Measurements from ENCODE around the gene ABCG1. TPM values are rescaled to one million over a fixed set of nuclear protein-coding genes. Genes with fewer than 3 reads are reported as not detected.

Gene ABCG1
- total and polyA plus RNA-seq, 2 donors (not counting 1 experiment from before 2014, with no cell fraction given), result under 0.01 to 0.12 TPM

GRCh38 chr21:42223826-42224575, 5.1 kb downstream of the ABCG1 start:
- Histone ChIP-seq H3K4me3 (replicated peaks in 1 of 4; ENCODE audit: control extremely low read depth in 1 of 4, insufficient read depth in 1 of 4, low read depth in 3 of 4, low read length in 4 of 4) (no peak overlapping the region), H3K9me3 (ENCODE audit: control insufficient read depth, insufficient read depth, low read depth, low read length) (no peaks in the 10 kb centered on the region), H3K27ac (ENCODE audit: insufficient read depth, low read length) (no peak overlapping the region), H3K4me1 (ENCODE audit: control insufficient read depth, extremely low read depth, insufficient read depth, low read length) (peaks cover 5% of the 10 kb centered on the region), H3K9ac (ENCODE audit: insufficient read depth, low read length) (no peak overlapping the region), H2AFZ (ENCODE audit: low read length) (no peak overlapping the region), H3K27me3 (ENCODE audit: control insufficient read depth, insufficient read depth, low read length) (peaks cover 8% of the 10 kb centered on the region), H3K36me3 (ENCODE audit: control insufficient read depth, insufficient read depth, low read length) (no peaks in the 10 kb centered on the region), H3K4me2 (ENCODE audit: extremely low read depth, insufficient read depth, low read length) (no peak overlapping the region), H4K20me1 (ENCODE audit: control insufficient read depth, extremely low read depth, insufficient read depth, low read length) (no peaks in the 10 kb centered on the region), H3K79me2 (ENCODE audit: control insufficient read depth, insufficient read depth, low read length) (no peaks in the 10 kb centered on the region)
- no peak for TF ChIP-seq CTCF (conservative IDR thresholded peaks at IDR 0.05 in 1 of 2, IDR thresholded peaks at IDR 0.05 in 1 of 2; ENCODE audit: low read depth in 1 of 2, low read length in 2 of 2)
- no peak for TF ChIP-seq EZH2 (IDR thresholded peaks at IDR 0.05; ENCODE audit: low read length, missing control alignments)
- DNase-seq (ENCODE audit: low read depth in 2 of 2), result no peak

GRCh38 chr21:42225042-42225441, 6.1 kb downstream of the ABCG1 start:
- Histone ChIP-seq H3K4me2 (ENCODE audit: extremely low read depth, insufficient read depth, low read length) (no peak overlapping the region), H3K27me3 (ENCODE audit: control insufficient read depth, insufficient read depth, low read length) (peaks cover 2% of the 10 kb centered on the region), H2AFZ (ENCODE audit: low read length) (no peak overlapping the region), H3K79me2 (ENCODE audit: control insufficient read depth, insufficient read depth, low read length) (no peaks in the 10 kb centered on the region), H3K27ac (ENCODE audit: insufficient read depth, low read length) (no peak overlapping the region), H3K9ac (ENCODE audit: insufficient read depth, low read length) (no peak overlapping the region), H3K9me3 (ENCODE audit: control insufficient read depth, insufficient read depth, low read depth, low read length) (no peaks in the 10 kb centered on the region), H3K36me3 (ENCODE audit: control insufficient read depth, insufficient read depth, low read length) (no peaks in the 10 kb centered on the region), H4K20me1 (ENCODE audit: control insufficient read depth, extremely low read depth, insufficient read depth, low read length) (no peaks in the 10 kb centered on the region), H3K4me3 (replicated peaks in 1 of 4; ENCODE audit: control extremely low read depth in 1 of 4, insufficient read depth in 1 of 4, low read depth in 3 of 4, low read length in 4 of 4) (no peak overlapping the region), H3K4me1 (ENCODE audit: control insufficient read depth, extremely low read depth, insufficient read depth, low read length) (peaks cover 5% of the 10 kb centered on the region)
- no peak for DNase-seq (ENCODE audit: low read depth in 2 of 2)
- no peak for TF ChIP-seq EZH2 (IDR thresholded peaks at IDR 0.05; ENCODE audit: low read length, missing control alignments)
- TF ChIP-seq CTCF (conservative IDR thresholded peaks at IDR 0.05 in 1 of 2, IDR thresholded peaks at IDR 0.05 in 1 of 2; ENCODE audit: low read depth in 1 of 2, low read length in 2 of 2), result no peak

- no peak for DNase-seq (ENCODE audit: low read depth in 2 of 2)
- H3K27ac ChIP-seq (ENCODE audit: insufficient read depth, low read length), result no peak overlapping the region
- H3K79me2 ChIP-seq (ENCODE audit: control insufficient read depth, insufficient read depth, low read length), result no peaks in the 10 kb centered on the region
- no peaks in the 10 kb centered on the region for H3K36me3 ChIP-seq (ENCODE audit: control insufficient read depth, insufficient read depth, low read length)
- H2AFZ ChIP-seq (ENCODE audit: low read length), result no peak overlapping the region
- H3K4me2 ChIP-seq (ENCODE audit: extremely low read depth, insufficient read depth, low read length), result no peak overlapping the region
- TF ChIP-seq EZH2 (IDR thresholded peaks at IDR 0.05; ENCODE audit: low read length, missing control alignments) (no peak), CTCF (conservative IDR thresholded peaks at IDR 0.05 in 1 of 2, IDR thresholded peaks at IDR 0.05 in 1 of 2; ENCODE audit: low read depth in 1 of 2, low read length in 2 of 2) (no peak)
- no peaks in the 10 kb centered on the region for H4K20me1 ChIP-seq (ENCODE audit: control insufficient read depth, extremely low read depth, insufficient read depth, low read length)
- H3K9ac ChIP-seq (ENCODE audit: insufficient read depth, low read length), result no peak overlapping the region
- peaks cover 2% of the 10 kb centered on the region for H3K27me3 ChIP-seq (ENCODE audit: control insufficient read depth, insufficient read depth, low read length)
- no peaks in the 10 kb centered on the region for H3K9me3 ChIP-seq (ENCODE audit: control insufficient read depth, insufficient read depth, low read depth, low read length)
- peaks cover 5% of the 10 kb centered on the region for H3K4me1 ChIP-seq (ENCODE audit: control insufficient read depth, extremely low read depth, insufficient read depth, low read length)
- H3K4me3 ChIP-seq (replicated peaks in 1 of 4; ENCODE audit: control extremely low read depth in 1 of 4, insufficient read depth in 1 of 4, low read depth in 3 of 4, low read length in 4 of 4), result no peak overlapping the region
Observed at GRCh38 chr21:42225571-42226155, 6.7 kb downstream of the ABCG1 start.
